ENCODE data around the gene OOSP4B. TPM values are rescaled to one million over a fixed set of nuclear protein-coding genes. Genes with fewer than 3 reads are reported as not detected.
"Not testable (repeated sequence)": the region's sequence is repeated elsewhere in the genome, so short reads cannot be mapped to it uniquely, and the experiment has no call there.

OOSP4B gene
- under 1 TPM in 1 of 3 donors, not detected in 2; 0.12 TPM for polyA plus RNA-seq (ENCODE audit: insufficient read length in 3 of 3)
- long read RNA-seq, donor 1, result 0 reads
- long read RNA-seq, donor 2, result 0 reads
- long read RNA-seq, donor 3, result 0 reads
- long read RNA-seq, donor 4, result 0 reads
- long read RNA-seq, donor 5, result 0 reads
- long read RNA-seq, donor 6, result 0 reads
- long read RNA-seq, donor 7, result 0 reads
- long read RNA-seq, donor 8, result 0 reads
- long read RNA-seq, donor 9, result 0 reads
- long read RNA-seq, donor 10, result 0 reads
- long read RNA-seq, donor 11, result 0 reads
- long read RNA-seq, donor 12, result 0 reads
- long read RNA-seq, donor 13, result 0 reads
- long read RNA-seq, donor 14, result 0 reads
- long read RNA-seq, donor 15, result 0 reads
- long read RNA-seq, donor 16, result 0 reads

GRCh38 chr11:60016881-60017280, at the start of gene OOSP4B:
OOSP4B (plus strand) TSS chr11:60017181.
- DNase-seq, result no peak

- no peak for DNase-seq
Measured at GRCh38 chr11:59967677-59968394, 49.1 kb upstream of the OOSP4B start.

GRCh38 chr11:59968395-59968783, 48.6 kb upstream of the OOSP4B start:
- no peak for DNase-seq

- DNase-seq, result no peak
Measured at GRCh38 chr11:59973097-59973496, 43.9 kb upstream of the OOSP4B start.

- DNase-seq, result no peak
Measured at GRCh38 chr11:59981106-59981770, 35.7 kb upstream of the OOSP4B start.

GRCh38 chr11:59982037-59982436, 34.9 kb upstream of the OOSP4B start:
- DNase-seq, result not testable (repeated sequence)

GRCh38 chr11:59983212-59983611, 33.8 kb upstream of the OOSP4B start:
- DNase-seq, result no peak

- no peak for DNase-seq
Measured at GRCh38 chr11:59984368-59984767, 32.6 kb upstream of the OOSP4B start.

- DNase-seq, result no peak
Measured at GRCh38 chr11:59990421-59990820, 26.6 kb upstream of the OOSP4B start.

GRCh38 chr11:59992425-59992824, 24.6 kb upstream of the OOSP4B start:
- no peak for DNase-seq

GRCh38 chr11:59997800-59998199, 19.2 kb upstream of the OOSP4B start:
- no peak for DNase-seq

- no peak for DNase-seq
Measured at GRCh38 chr11:59999691-60000090, 17.3 kb upstream of the OOSP4B start.

GRCh38 chr11:60003729-60004128, 13.3 kb upstream of the OOSP4B start:
- no peak for DNase-seq

GRCh38 chr11:60005360-60005759, 11.6 kb upstream of the OOSP4B start:
- no peak for DNase-seq

- no peak for DNase-seq
Measured at GRCh38 chr11:60018058-60018457, 1.1 kb downstream of the OOSP4B start.

- DNase-seq, result not testable (repeated sequence)
Measured at GRCh38 chr11:60020376-60020775, 3.4 kb downstream of the OOSP4B start.

- no peak for DNase-seq
Measured at GRCh38 chr11:60029015-60029632, 12.1 kb downstream of the OOSP4B start.

- DNase-seq, result no peak
Measured at GRCh38 chr11:60040109-60040508, 23.1 kb downstream of the OOSP4B start, which contains the start of gene OOSP2. OOSP2 (plus strand) TSS chr11:60040409; CDS start chr11:60040460, 51 bp downstream.

GRCh38 chr11:60050422-60050821, 33.4 kb downstream of the OOSP4B start:
- not testable (repeated sequence) for DNase-seq

- DNase-seq, result not testable (repeated sequence)
Measured at GRCh38 chr11:60050839-60051238, 33.9 kb downstream of the OOSP4B start.

- DNase-seq, result no peak
Measured at GRCh38 chr11:60056349-60056969, 39.5 kb downstream of the OOSP4B start, which contains the start of gene MS4A3. MS4A3 (plus strand) TSS chr11:60056665; CDS start chr11:60061161, 4,496 bp downstream.

GRCh38 chr11:60059052-60059451, 42.1 kb downstream of the OOSP4B start:
- DNase-seq, result no peak
